Esophagus muscularis mucosa (tissue), 4 donors: Measurements from ENCODE around the gene AFAP1L2.

Experiments
- EP300 ChIP-seq: sonication (generic); formaldehyde crosslinking; IDR thresholded peaks from one replicate; pipeline ENCODE4 v1.6.1; 2017; ENCODE audit warnings: antibody characterized with exemption
- POLR2A ChIP-seq: fragments of 450-650 bp; IDR thresholded peaks from one replicate; pipeline ENCODE4 v1.6.1; 2017; ENCODE audit warnings: antibody characterized with exemption, moderate library complexity, mild to moderate bottlenecking, low read depth
- POLR2AphosphoS5 ChIP-seq, 2 donors: sonication (generic); formaldehyde crosslinking; IDR thresholded peaks; one replicate each; pipeline ENCODE4 v1.6.1; 2017; ENCODE audit warnings: antibody characterized with exemption in 2 of 2
- TF ChIP-seq, protein P1 (sequence below), 3 experiments: fragments of 200-600 bp in 2 of 3; fragments of 450-650 bp in 1 of 3; sonication (generic) in 2 of 3; IDR thresholded peaks; one replicate each; pipeline ENCODE4 v1.5.1; 2017 to 2019; ENCODE audit warnings: antibody characterized with exemption in 3 of 3, mild to moderate bottlenecking in 2 of 3, moderate library complexity in 1 of 3

GRCh38 chr10:114297136-114297705, 107.1 kb downstream of the AFAP1L2 start:
- TF ChIP-seq, protein P1, sequence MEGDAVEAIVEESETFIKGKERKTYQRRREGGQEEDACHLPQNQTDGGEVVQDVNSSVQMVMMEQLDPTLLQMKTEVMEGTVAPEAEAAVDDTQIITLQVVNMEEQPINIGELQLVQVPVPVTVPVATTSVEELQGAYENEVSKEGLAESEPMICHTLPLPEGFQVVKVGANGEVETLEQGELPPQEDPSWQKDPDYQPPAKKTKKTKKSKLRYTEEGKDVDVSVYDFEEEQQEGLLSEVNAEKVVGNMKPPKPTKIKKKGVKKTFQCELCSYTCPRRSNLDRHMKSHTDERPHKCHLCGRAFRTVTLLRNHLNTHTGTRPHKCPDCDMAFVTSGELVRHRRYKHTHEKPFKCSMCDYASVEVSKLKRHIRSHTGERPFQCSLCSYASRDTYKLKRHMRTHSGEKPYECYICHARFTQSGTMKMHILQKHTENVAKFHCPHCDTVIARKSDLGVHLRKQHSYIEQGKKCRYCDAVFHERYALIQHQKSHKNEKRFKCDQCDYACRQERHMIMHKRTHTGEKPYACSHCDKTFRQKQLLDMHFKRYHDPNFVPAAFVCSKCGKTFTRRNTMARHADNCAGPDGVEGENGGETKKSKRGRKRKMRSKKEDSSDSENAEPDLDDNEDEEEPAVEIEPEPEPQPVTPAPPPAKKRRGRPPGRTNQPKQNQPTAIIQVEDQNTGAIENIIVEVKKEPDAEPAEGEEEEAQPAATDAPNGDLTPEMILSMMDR (IDR thresholded peaks at IDR 0.05) = no peak
- TF ChIP-seq POLR2A (no peak), POLR2AphosphoS5 (IDR thresholded peaks at IDR 0.05) (no peak), EP300 (no peak)
